HEK293 (cell line): ENCODE measurements around the gene CD2BP2.
A peak's percentile ranks its signal among the peaks of the same experiment; 100 is the strongest.

Experiments used
- EGR2 ChIP-seq: fragments of 450-650 bp; formaldehyde crosslinking; IDR thresholded peaks from 2 replicates; pipeline ENCODE4 v1.5.1; 2016; ENCODE audit warnings: low read depth, missing biosample characterization, missing genetic modification characterization
- HIC1 ChIP-seq: fragments of 450-650 bp; formaldehyde crosslinking; IDR thresholded peaks from 2 replicates; pipeline ENCODE4 v1.5.1; 2016; ENCODE audit warnings: missing biosample characterization, missing genetic modification characterization
- HOXC10 ChIP-seq: sonication (generic); formaldehyde crosslinking; IDR thresholded peaks from 2 replicates; pipeline ENCODE4 v1.8.1; 2023; ENCODE audit warnings: mild to moderate bottlenecking, missing genetic modification reagents
- KLF1 ChIP-seq: fragments of 450-650 bp; formaldehyde crosslinking; IDR thresholded peaks from 2 replicates; pipeline ENCODE4 v1.5.1; 2016; ENCODE audit warnings: missing biosample characterization, missing genetic modification characterization
- KLF16 ChIP-seq: fragments of 450-650 bp; formaldehyde crosslinking; IDR thresholded peaks from 2 replicates; pipeline ENCODE4 v1.5.1; 2017; ENCODE audit warnings: missing biosample characterization, missing genetic modification characterization
- KLF8 ChIP-seq: fragments of 450-650 bp; formaldehyde crosslinking; IDR thresholded peaks from 2 replicates; pipeline ENCODE4 v1.5.1; 2016; ENCODE audit warnings: missing biosample characterization, missing genetic modification characterization
- MZF1 ChIP-seq: fragments of 450-650 bp; formaldehyde crosslinking; IDR thresholded peaks from 2 replicates; pipeline ENCODE4 v1.5.1; 2017; ENCODE audit warnings: missing biosample characterization, missing genetic modification characterization, borderline replicate concordance
- PRDM10 ChIP-seq: fragments of 450-650 bp; formaldehyde crosslinking; IDR thresholded peaks from 2 replicates; pipeline ENCODE4 v1.5.1; 2016; ENCODE audit warnings: missing biosample characterization, missing genetic modification characterization
- SP3 ChIP-seq: fragments of 450-650 bp; formaldehyde crosslinking; IDR thresholded peaks from 2 replicates; pipeline ENCODE4 v1.5.1; 2016; ENCODE audit warnings: missing biosample characterization, missing genetic modification characterization
- WT1 ChIP-seq: fragments of 450-650 bp; formaldehyde crosslinking; IDR thresholded peaks from 2 replicates; pipeline ENCODE4 v1.5.1; 2016; ENCODE audit warnings: missing biosample characterization, missing genetic modification characterization
- ZBTB1 ChIP-seq: fragments of 450-650 bp; formaldehyde crosslinking; IDR thresholded peaks from 2 replicates; pipeline ENCODE4 v1.5.1; 2016; ENCODE audit warnings: missing biosample characterization, missing genetic modification characterization
- ZNF157 ChIP-seq: fragments of 450-650 bp; formaldehyde crosslinking; IDR thresholded peaks from 2 replicates; pipeline ENCODE4 v1.5.1; 2016; ENCODE audit warnings: missing biosample characterization, missing genetic modification characterization
- ZNF184 ChIP-seq: fragments of 450-650 bp; IDR thresholded peaks from 2 replicates; pipeline ENCODE4 v1.5.1; 2018; ENCODE audit warnings: missing biosample characterization, mild to moderate bottlenecking, missing genetic modification characterization
- ZNF24 ChIP-seq: fragments of 450-650 bp; formaldehyde crosslinking; IDR thresholded peaks from 2 replicates; pipeline ENCODE4 v1.5.1; 2016; ENCODE audit warnings: missing biosample characterization, missing genetic modification characterization
- ZNF280C ChIP-seq: fragments of 450-650 bp; formaldehyde crosslinking; IDR thresholded peaks from 2 replicates; pipeline ENCODE4 v1.5.1; 2016; ENCODE audit warnings: missing biosample characterization, missing genetic modification characterization
- ZNF335 ChIP-seq: fragments of 450-650 bp; formaldehyde crosslinking; conservative IDR thresholded peaks from 2 replicates; pipeline ENCODE4 v1.5.1; 2016; ENCODE audit warnings: missing biosample characterization, missing genetic modification characterization
- ZNF341 ChIP-seq: fragments of 450-650 bp; formaldehyde crosslinking; IDR thresholded peaks from 2 replicates; pipeline ENCODE4; 2016; ENCODE audit warnings: low read depth, missing biosample characterization, missing genetic modification characterization
- ZNF366 ChIP-seq: fragments of 450-650 bp; formaldehyde crosslinking; conservative IDR thresholded peaks from 2 replicates; pipeline ENCODE4 v1.5.1; 2016; ENCODE audit warnings: missing biosample characterization, missing genetic modification characterization
- ZNF391 ChIP-seq: fragments of 450-650 bp; formaldehyde crosslinking; IDR thresholded peaks from 2 replicates; pipeline ENCODE4 v1.5.1; 2016; ENCODE audit warnings: low read depth, missing biosample characterization, missing genetic modification characterization, borderline replicate concordance
- ZNF394 ChIP-seq: fragments of 450-650 bp; formaldehyde crosslinking; IDR thresholded peaks from 2 replicates; pipeline ENCODE4 v1.5.1; 2016; ENCODE audit warnings: missing biosample characterization, missing genetic modification characterization, mild to moderate bottlenecking, moderate library complexity, borderline replicate concordance
- ZNF433 ChIP-seq: fragments of 450-650 bp; formaldehyde crosslinking; IDR thresholded peaks from 2 replicates; pipeline ENCODE4 v1.5.1; 2016; ENCODE audit warnings: missing biosample characterization, missing genetic modification characterization, low read depth
- ZNF510 ChIP-seq: fragments of 450-650 bp; formaldehyde crosslinking; IDR thresholded peaks from 2 replicates; pipeline ENCODE4 v1.5.1; 2018; ENCODE audit warnings: mild to moderate bottlenecking, missing genetic modification characterization, missing biosample characterization; ENCODE audit not compliant: insufficient replicate concordance
- ZNF558 ChIP-seq: fragments of 450-650 bp; formaldehyde crosslinking; IDR thresholded peaks from 2 replicates; pipeline ENCODE4 v1.5.1; 2016; ENCODE audit warnings: missing biosample characterization, missing genetic modification characterization
- ZNF561 ChIP-seq: fragments of 450-650 bp; IDR thresholded peaks from 2 replicates; pipeline ENCODE4 v1.5.1; 2018; ENCODE audit warnings: missing biosample characterization, missing genetic modification characterization, borderline replicate concordance
- ZNF623 ChIP-seq: fragments of 450-650 bp; formaldehyde crosslinking; IDR thresholded peaks from 2 replicates; pipeline ENCODE4 v1.5.1; 2016; ENCODE audit warnings: missing biosample characterization, missing genetic modification characterization
- ZNF629 ChIP-seq: fragments of 450-650 bp; formaldehyde crosslinking; IDR thresholded peaks from 2 replicates; pipeline ENCODE4 v1.5.1; 2017; ENCODE audit warnings: missing biosample characterization, missing genetic modification characterization
- ZNF707 ChIP-seq: fragments of 450-650 bp; formaldehyde crosslinking; IDR thresholded peaks from 2 replicates; pipeline ENCODE4 v1.5.1; 2016; ENCODE audit warnings: missing biosample characterization, missing genetic modification characterization
- ZNF791 ChIP-seq: fragments of 450-650 bp; formaldehyde crosslinking; IDR thresholded peaks from 2 replicates; pipeline ENCODE4 v1.5.1; 2016; ENCODE audit warnings: missing biosample characterization, missing genetic modification characterization
- ZNF792 ChIP-seq: fragments of 450-650 bp; formaldehyde crosslinking; IDR thresholded peaks from 2 replicates; pipeline ENCODE4 v1.5.1; 2016; ENCODE audit warnings: missing biosample characterization, missing genetic modification characterization
- ZNF843 ChIP-seq: fragments of 450-650 bp; formaldehyde crosslinking; IDR thresholded peaks from 2 replicates; pipeline ENCODE4 v1.5.1; 2016; ENCODE audit warnings: missing biosample characterization, missing genetic modification characterization
- ZSCAN30 ChIP-seq: fragments of 450-650 bp; IDR thresholded peaks from 2 replicates; pipeline ENCODE4 v1.5.1; 2018; ENCODE audit warnings: missing biosample characterization, mild to moderate bottlenecking, missing genetic modification characterization, moderate library complexity
- ZXDB ChIP-seq: fragments of 450-650 bp; formaldehyde crosslinking; IDR thresholded peaks from 2 replicates; pipeline ENCODE4 v1.5.1; 2016; ENCODE audit warnings: missing biosample characterization, missing genetic modification characterization
- TF ChIP-seq, protein P1 (sequence below): fragments of 450-650 bp; formaldehyde crosslinking; IDR thresholded peaks from 2 replicates; pipeline ENCODE4 v1.5.1; 2016; ENCODE audit warnings: missing biosample characterization, missing genetic modification characterization

Gene CD2BP2

DNA sequence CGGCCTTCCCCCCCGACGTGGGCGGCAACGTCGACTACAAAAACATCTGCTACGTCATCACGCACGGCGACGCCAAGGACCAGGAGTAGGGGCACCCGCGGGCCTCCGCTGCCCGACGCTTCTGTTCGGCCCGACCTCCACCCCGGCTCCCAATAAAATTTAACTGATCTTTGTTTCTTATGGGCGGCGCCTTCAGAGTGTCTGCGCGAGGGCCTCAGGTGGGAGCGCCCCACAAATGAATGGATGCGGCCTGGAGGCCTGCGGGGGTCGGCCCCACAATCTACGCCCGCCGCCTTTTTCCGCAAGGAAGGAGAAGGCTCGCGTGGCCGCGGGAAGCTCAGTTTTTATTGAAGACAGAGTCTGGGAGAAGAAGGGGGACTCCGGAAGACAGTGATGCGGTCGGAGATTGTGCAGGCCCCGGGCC lies 22.7 kb upstream of the CD2BP2 start (continued):
- no peak for TF ChIP-seq ZNF510 (tag by site-specific recombination)
- TF ChIP-seq ZNF24 (tag by site-specific recombination), result peak; percentile 54; the same call in 1 of the 2 replicates
- peak; percentile 50; the same call in 1 of the 2 replicates for TF ChIP-seq ZNF391 (tag by site-specific recombination)
- peak; percentile 95 for TF ChIP-seq ZNF335 (tag by site-specific recombination)
- TF ChIP-seq KLF8 (tag by site-specific recombination), result peak; percentile 29; the same call in 1 of the 2 replicates
- TF ChIP-seq PRDM10 (tag by site-specific recombination), result peak; percentile 95
- peak; percentile 79 for TF ChIP-seq ZNF366 (tag by site-specific recombination)
- TF ChIP-seq HIC1 (tag by site-specific recombination), result peak; percentile 50; the same call in 1 of the 2 replicates
- no peak for TF ChIP-seq ZNF791 (tag by site-specific recombination)
- peak; percentile 66 for TF ChIP-seq MZF1 (tag by site-specific recombination)
- TF ChIP-seq ZNF341, result peak; percentile 76
- peak; percentile 54; the same call in 1 of the 2 replicates for TF ChIP-seq ZNF184 (tag by site-specific recombination)
- peak; percentile 90 for TF ChIP-seq ZXDB (tag by site-specific recombination)
- TF ChIP-seq WT1, result peak; percentile 57; the same call in 1 of the 2 replicates
- peak; percentile 40; the same call in 1 of the 2 replicates for TF ChIP-seq ZSCAN30 (tag by site-specific recombination)
- TF ChIP-seq ZNF629 (tag by site-specific recombination), result peak; percentile 86
- TF ChIP-seq HOXC10 (CRISPR knock-in tag), result no peak; the same call in 1 of the 2 replicates
- TF ChIP-seq ZNF394, result 0 out of 2 replicates have a peak, but pooled peaks have one; percentile 0
- peak; percentile 96 for TF ChIP-seq ZNF561 (tag by site-specific recombination)
- no peak for TF ChIP-seq EGR2 (tag by site-specific recombination)
- TF ChIP-seq ZNF843, result peak; percentile 10; the same call in 1 of the 2 replicates
- TF ChIP-seq, protein P1, sequence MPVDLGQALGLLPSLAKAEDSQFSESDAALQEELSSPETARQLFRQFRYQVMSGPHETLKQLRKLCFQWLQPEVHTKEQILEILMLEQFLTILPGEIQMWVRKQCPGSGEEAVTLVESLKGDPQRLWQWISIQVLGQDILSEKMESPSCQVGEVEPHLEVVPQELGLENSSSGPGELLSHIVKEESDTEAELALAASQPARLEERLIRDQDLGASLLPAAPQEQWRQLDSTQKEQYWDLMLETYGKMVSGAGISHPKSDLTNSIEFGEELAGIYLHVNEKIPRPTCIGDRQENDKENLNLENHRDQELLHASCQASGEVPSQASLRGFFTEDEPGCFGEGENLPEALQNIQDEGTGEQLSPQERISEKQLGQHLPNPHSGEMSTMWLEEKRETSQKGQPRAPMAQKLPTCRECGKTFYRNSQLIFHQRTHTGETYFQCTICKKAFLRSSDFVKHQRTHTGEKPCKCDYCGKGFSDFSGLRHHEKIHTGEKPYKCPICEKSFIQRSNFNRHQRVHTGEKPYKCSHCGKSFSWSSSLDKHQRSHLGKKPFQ (tag by site-specific recombination), result 0 out of 2 replicates have a peak, but pooled peaks have one; percentile 24
- TF ChIP-seq SP3 (tag by site-specific recombination), result peak; percentile 94
- peak; percentile 96 for TF ChIP-seq ZNF707 (tag by site-specific recombination)
- TF ChIP-seq ZNF280C (tag by site-specific recombination), result no peak
- TF ChIP-seq ZBTB1 (tag by site-specific recombination), result no peak
- no peak for TF ChIP-seq ZNF558 (tag by site-specific recombination)
- no peak for TF ChIP-seq KLF16 (tag by site-specific recombination)
- no peak for TF ChIP-seq ZNF433 (tag by site-specific recombination)
- no peak for TF ChIP-seq ZNF157 (tag by site-specific recombination)
- no peak for TF ChIP-seq KLF1 (tag by site-specific recombination)
- TF ChIP-seq ZNF623 (tag by site-specific recombination), result peak; percentile 2; the same call in 1 of the 2 replicates
- no peak for TF ChIP-seq ZNF792
